ENCODE data around the gene GRP. TPM values are rescaled to one million over a fixed set of nuclear protein-coding genes. Genes with fewer than 3 reads are reported as not detected.

The GRP gene
- total RNA-seq, 1 donor from 2014 or later, result not detected

DNA sequence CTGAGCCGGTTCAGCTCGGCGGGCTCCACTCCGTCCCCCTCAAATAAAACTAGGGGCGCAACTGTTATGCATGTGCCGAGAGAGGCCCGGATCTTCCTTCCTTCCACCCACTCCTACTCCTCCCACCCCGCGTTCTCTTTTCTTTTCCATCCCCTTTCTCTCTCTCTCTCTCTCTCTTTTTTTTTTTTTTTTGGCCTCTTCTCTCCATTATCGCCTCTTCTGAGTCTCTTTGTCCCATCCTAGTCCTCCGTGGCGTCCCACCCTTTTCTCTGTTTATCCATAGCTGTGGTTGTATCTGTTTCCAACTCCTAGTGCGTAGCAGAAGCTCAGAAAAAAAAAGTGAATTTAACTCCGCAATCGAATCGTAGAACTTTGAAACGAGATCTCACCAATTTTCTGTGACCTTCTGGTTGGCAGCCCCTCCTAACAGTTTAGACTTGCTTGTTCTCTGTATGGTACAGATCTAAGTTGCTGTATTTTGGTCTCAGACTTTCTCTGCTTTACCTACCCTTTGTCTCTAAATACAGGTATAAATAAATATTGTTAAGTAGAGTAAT is 49.7 kb downstream of the GRP start:
- Histone ChIP-seq H3K27me3 (peaks cover 17% of the 10 kb centered on the region), H3K9me3 (no peaks in the 10 kb centered on the region), H3K36me3 (no peaks in the 10 kb centered on the region), H3K4me1 (peaks cover 0 to 5% of the 10 kb centered on the region in 2 donors), H3K4me3 (no peak overlapping the region), H3K27ac (no peak overlapping the region)
- TF ChIP-seq, protein P1, sequence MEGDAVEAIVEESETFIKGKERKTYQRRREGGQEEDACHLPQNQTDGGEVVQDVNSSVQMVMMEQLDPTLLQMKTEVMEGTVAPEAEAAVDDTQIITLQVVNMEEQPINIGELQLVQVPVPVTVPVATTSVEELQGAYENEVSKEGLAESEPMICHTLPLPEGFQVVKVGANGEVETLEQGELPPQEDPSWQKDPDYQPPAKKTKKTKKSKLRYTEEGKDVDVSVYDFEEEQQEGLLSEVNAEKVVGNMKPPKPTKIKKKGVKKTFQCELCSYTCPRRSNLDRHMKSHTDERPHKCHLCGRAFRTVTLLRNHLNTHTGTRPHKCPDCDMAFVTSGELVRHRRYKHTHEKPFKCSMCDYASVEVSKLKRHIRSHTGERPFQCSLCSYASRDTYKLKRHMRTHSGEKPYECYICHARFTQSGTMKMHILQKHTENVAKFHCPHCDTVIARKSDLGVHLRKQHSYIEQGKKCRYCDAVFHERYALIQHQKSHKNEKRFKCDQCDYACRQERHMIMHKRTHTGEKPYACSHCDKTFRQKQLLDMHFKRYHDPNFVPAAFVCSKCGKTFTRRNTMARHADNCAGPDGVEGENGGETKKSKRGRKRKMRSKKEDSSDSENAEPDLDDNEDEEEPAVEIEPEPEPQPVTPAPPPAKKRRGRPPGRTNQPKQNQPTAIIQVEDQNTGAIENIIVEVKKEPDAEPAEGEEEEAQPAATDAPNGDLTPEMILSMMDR (IDR thresholded peaks at IDR 0.05), result no peak
- DNase-seq (ENCODE audit: low spot score in 2 of 2), result no peak
- intact Hi-C loops (cut with DNase I), result no loop called here

DNA sequence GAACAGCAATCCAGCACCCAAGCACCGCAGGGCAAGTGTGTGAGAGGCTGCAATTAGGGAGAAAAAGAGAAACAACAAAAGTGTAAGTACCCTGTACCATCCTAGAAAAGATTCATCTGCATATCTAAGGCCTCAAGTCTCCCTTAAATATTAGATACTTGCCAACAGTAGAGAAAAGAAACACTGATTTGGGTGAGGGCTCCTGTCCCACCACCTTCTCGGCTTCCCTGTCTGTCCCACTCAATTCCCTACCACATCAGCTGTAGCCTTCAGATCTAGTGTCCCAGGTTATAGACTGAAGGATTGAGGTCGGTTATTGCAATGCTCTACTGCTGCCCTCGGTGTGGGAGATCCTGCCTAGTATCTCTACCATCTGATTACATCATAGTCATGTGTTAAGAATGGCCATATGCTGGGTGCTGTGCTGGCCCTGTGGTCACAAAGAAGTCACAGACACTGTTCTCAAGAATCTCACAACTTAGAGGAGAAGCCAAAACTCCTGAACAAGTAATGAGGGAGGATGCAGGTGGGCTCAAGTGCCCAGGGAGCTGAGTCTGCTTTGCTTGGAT is 50.8 kb downstream of the GRP start:
- TF ChIP-seq, protein P1 (IDR thresholded peaks at IDR 0.05), result no peak

DNA sequence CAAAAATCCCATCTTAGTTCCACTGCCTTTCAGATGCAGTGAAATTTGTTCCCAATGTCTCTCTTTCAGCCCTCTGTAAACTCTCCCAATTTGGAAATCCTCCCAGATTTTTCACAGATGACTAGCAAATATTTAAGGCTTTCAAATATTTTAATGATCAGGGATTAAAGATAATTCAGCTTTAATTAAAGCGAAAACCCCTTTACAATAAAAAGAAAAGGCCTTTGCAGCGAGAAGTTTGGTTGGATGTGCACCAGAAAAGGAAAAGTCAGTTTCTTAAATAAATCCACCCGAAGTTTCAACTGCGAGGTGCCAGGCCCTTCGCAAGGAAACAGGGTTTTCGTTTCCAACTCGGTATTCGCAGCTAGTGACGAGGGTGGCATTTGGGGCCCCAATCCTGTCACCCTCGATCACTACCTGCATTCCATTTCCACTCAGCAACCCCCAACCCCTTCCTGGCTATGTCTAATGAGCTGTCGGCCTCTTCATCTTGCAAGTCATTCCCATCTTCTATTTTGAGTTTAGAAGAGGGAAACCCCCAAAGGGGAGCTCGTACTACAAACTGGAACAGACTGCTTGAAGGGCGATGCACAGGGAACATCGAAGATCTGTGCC is 51.8 kb downstream of the GRP start:
- no peak overlapping the region for H3K27ac ChIP-seq
- intact Hi-C loops (cut with DNase I), result no loop called here
- H3K9me3 ChIP-seq, result no peaks in the 10 kb centered on the region
- peak overlapping the region in 1 of 2 donors; percentile 44 for H3K4me3 ChIP-seq
- H3K27me3 ChIP-seq, result peaks cover 17% of the 10 kb centered on the region
- H3K36me3 ChIP-seq, result no peaks in the 10 kb centered on the region
- peaks cover 0 to 5% of the 10 kb centered on the region in 2 donors for H3K4me1 ChIP-seq
- TF ChIP-seq, protein P1 (IDR thresholded peaks at IDR 0.05), result no peak
- DNase-seq (ENCODE audit: low spot score in 2 of 2), result no peak

More for the DNA sequence above, 50.8 kb downstream of the GRP start:
- H3K4me1 ChIP-seq, result peaks cover 0 to 5% of the 10 kb centered on the region in 2 donors
- no peaks in the 10 kb centered on the region for H3K36me3 ChIP-seq
- peaks cover 17% of the 10 kb centered on the region for H3K27me3 ChIP-seq
- H3K4me3 ChIP-seq, result no peak overlapping the region
- intact Hi-C loops (cut with DNase I), result no loop called here
- H3K27ac ChIP-seq, result no peak overlapping the region
- DNase-seq (ENCODE audit: low spot score in 2 of 2), result no peak
- no peaks in the 10 kb centered on the region for H3K9me3 ChIP-seq

DNA sequence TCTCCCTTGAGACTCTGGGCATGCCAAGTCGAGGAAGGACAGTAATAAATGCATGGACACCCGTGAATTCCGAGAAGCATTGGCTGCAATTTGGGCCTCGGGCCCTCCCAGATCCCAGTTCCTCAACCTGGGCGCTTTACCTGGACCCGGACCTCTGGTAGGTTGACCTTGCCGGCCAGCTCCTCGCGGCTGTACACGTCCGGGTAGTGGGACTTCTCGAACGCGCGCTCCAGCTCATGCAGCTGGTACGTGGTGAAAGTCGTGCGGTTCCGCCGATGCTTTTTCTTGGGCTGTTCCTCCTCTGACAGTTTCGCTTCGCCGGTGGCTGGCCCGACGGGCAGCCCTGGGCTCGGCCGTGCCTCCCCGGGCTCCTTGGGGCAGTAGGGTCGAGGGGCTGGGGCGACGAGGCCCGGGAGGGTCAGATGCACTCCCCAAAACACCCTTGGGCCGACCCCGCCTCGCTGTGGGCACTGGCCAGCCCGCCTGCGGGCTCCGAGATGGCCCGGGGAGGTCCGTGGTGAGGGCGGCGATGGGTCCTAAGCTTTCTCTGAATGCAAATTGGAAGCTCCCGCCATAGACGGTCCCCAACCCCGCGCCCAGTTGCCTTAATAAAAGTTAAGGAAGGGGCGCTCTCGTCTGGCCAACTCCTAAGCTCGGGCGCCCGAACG is 52.4 kb downstream of the GRP start:
- Histone ChIP-seq H3K4me3 (peak overlapping the region; percentile 44 to 51), H3K27me3 (peaks cover 17% of the 10 kb centered on the region), H3K4me1 (peaks cover 0 to 5% of the 10 kb centered on the region in 2 donors), H3K36me3 (no peaks in the 10 kb centered on the region), H3K9me3 (no peaks in the 10 kb centered on the region), H3K27ac (no peak overlapping the region)
- DNase-seq (ENCODE audit: low spot score in 2 of 2), result no peak
- TF ChIP-seq, protein P1 (IDR thresholded peaks at IDR 0.05), result no peak
- intact Hi-C loops (cut with DNase I), result no loop called here

DNA sequence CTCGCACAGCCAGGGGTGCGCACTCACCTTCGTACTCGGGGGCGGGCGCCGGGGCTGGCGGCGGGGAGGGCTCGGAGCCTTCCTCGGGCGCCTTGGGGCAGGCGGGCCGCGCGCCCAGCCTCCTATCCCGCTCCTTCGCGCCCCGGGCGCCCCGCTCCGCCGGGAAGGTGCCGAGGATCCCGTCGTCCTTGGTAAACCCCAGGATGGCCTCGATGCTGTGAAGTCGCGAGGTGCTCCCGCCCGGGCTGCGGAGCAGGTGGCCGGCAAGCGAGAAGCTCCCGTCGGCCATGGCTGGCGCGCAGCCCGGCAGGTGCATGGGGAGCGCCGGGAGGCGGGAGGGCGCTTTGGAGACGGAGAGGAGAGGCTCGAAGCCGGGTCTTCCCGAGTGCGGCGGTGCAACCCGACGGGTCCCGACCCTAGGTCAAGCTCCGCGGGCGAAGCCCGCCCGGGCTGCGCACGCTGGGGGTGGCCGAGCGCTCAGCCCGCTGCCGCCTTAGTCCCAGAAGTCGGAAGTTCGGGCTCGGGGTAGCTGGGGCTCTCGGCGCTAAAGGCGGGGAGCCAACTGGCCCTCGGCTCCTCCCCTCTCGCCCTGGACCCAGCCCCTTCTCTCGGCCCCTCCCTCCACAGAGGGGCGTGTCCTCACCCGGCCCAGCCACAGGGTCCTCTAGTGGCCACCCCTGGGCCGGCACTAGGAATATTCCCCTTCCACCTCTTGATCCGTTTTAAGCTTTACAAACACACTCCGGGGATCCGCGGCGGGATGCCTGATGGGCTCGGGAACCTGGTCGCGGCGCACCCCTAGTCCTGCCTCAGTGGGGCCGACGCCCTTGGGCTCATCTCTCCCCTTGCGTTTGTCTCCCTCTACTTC is 53.2 kb downstream of the GRP start, which contains the start of gene RAX:
TSS of gene RAX (minus strand) at position 564 of the 868 bp plus-strand sequence. CDS start at position 316, 248 bp downstream.
- Histone ChIP-seq H3K9me3 (no peaks in the 10 kb centered on the region), H3K36me3 (no peaks in the 10 kb centered on the region), H3K4me3 (peak within 1 kb of the TSS; percentile 44 to 51), H3K27ac (no peak within 1 kb of the TSS), H3K4me1 (peaks cover 0 to 5% of the 10 kb centered on the region in 2 donors), H3K27me3 (peaks cover 17% of the 10 kb centered on the region)
- TF ChIP-seq, protein P1 (IDR thresholded peaks at IDR 0.05), result no peak
- no peak for DNase-seq (ENCODE audit: low spot score in 2 of 2)
- intact Hi-C loops (cut with DNase I), result no loop called here

All from ascending aorta (tissue), 2 donors.